Measurements from ENCODE around the gene OR2T11. TPM values are rescaled to one million over a fixed set of nuclear protein-coding genes. Genes with fewer than 3 reads are reported as not detected.

Gene OR2T11
- total RNA-seq, 1 experiment from 2014 or later = not detected

GRCh38 chr1:248599396-248599795 lies 35.5 kb downstream of the OR2T11 start:
- Histone ChIP-seq H3K4me3 (no peak overlapping the region), H2AFZ (no peak overlapping the region)

GRCh38 chr1:248597589-248597988 lies 37.3 kb downstream of the OR2T11 start, which contains the start of gene OR2T10:
Gene OR2T10, minus strand, starts transcription at chr1:248597700. Its CDS starts 3,932 bp downstream, at chr1:248593768.
- CTCF ChIA-PET = no interaction called here
- BruUV-seq (replicated peaks) = no TSS peak
- H3K27ac ChIP-seq = no peak within 1 kb of the TSS
- no peaks in the 10 kb centered on the region for H3F3A ChIP-seq (ENCODE audit: insufficient read depth, low read depth)
- intact Hi-C loops (cut with micrococcal nuclease; ENCODE audit: unreplicated experiment) = no loop called here
- TF ChIP-seq EZH2 (IDR thresholded peaks at IDR 0.05; ENCODE audit: low read depth) = no peak
- TF ChIP-seq CTCF (conservative IDR thresholded peaks at IDR 0.05) = no peak
- H3K27me3 ChIP-seq (ENCODE audit: insufficient read depth, low read depth) = no peaks in the 10 kb centered on the region
- no peak within 1 kb of the TSS for H3K4me2 ChIP-seq
- H3K9me3 ChIP-seq (ENCODE audit: insufficient read depth, low read depth) = no peaks in the 10 kb centered on the region
- DNase-seq = no peak
- H3K4me3 ChIP-seq = no peak within 1 kb of the TSS
- POLR2A ChIA-PET (ENCODE audit: unreplicated experiment) = no interaction called here
- H3K9me2 ChIP-seq (ENCODE audit: insufficient read depth) = no peaks in the 10 kb centered on the region; the same call in 1 of the 2 replicates
- no peak within 1 kb of the TSS for H2AFZ ChIP-seq
- no peaks in the 10 kb centered on the region for H3K79me2 ChIP-seq (ENCODE audit: low read depth)
- H4K20me1 ChIP-seq (ENCODE audit: insufficient read depth) = no peaks in the 10 kb centered on the region
- H3K36me3 ChIP-seq (ENCODE audit: low read depth) = no peaks in the 10 kb centered on the region
- H3K4me1 ChIP-seq (replicated peaks; ENCODE audit: insufficient read depth) = no peaks in the 10 kb centered on the region

More at GRCh38 chr1:248599396-248599795, 35.5 kb downstream of the OR2T11 start:
- intact Hi-C loops (cut with micrococcal nuclease; ENCODE audit: unreplicated experiment) = no loop called here
- no peaks in the 10 kb centered on the region for H3F3A ChIP-seq (ENCODE audit: insufficient read depth, low read depth)
- POLR2A ChIA-PET (ENCODE audit: unreplicated experiment) = no interaction called here
- CTCF ChIA-PET = no interaction called here
- H3K27me3 ChIP-seq (ENCODE audit: insufficient read depth, low read depth) = no peaks in the 10 kb centered on the region
- TF ChIP-seq EZH2 (IDR thresholded peaks at IDR 0.05; ENCODE audit: low read depth) = no peak
- TF ChIP-seq CTCF (conservative IDR thresholded peaks at IDR 0.05) = no peak
- no peaks in the 10 kb centered on the region for H3K79me2 ChIP-seq (ENCODE audit: low read depth)
- no TSS peak for BruUV-seq (replicated peaks)
- H4K20me1 ChIP-seq (ENCODE audit: insufficient read depth) = no peaks in the 10 kb centered on the region
- H3K27ac ChIP-seq = no peak overlapping the region
- no peaks in the 10 kb centered on the region for H3K9me3 ChIP-seq (ENCODE audit: insufficient read depth, low read depth)
- H3K9me2 ChIP-seq (ENCODE audit: insufficient read depth) = no peaks in the 10 kb centered on the region
- no peaks in the 10 kb centered on the region for H3K4me1 ChIP-seq (replicated peaks; ENCODE audit: insufficient read depth)
- no peak for DNase-seq
- H3K36me3 ChIP-seq (ENCODE audit: low read depth) = no peaks in the 10 kb centered on the region
- H3K4me2 ChIP-seq = no peak overlapping the region

GRCh38 chr1:248596615-248597014 lies 38.3 kb downstream of the OR2T11 start:
- Histone ChIP-seq H3K79me2 (ENCODE audit: low read depth) (no peaks in the 10 kb centered on the region), H3K4me1 (replicated peaks; ENCODE audit: insufficient read depth) (no peaks in the 10 kb centered on the region), H3F3A (ENCODE audit: insufficient read depth, low read depth) (no peaks in the 10 kb centered on the region), H3K4me2 (no peak overlapping the region), H3K27me3 (ENCODE audit: insufficient read depth, low read depth) (no peaks in the 10 kb centered on the region), H3K4me3 (no peak overlapping the region), H3K27ac (no peak overlapping the region), H2AFZ (no peak overlapping the region), H3K36me3 (ENCODE audit: low read depth) (no peaks in the 10 kb centered on the region), H3K9me3 (ENCODE audit: insufficient read depth, low read depth) (no peaks in the 10 kb centered on the region), H3K9me2 (ENCODE audit: insufficient read depth) (no peaks in the 10 kb centered on the region; the same call in 1 of the 2 replicates), H4K20me1 (ENCODE audit: insufficient read depth) (no peaks in the 10 kb centered on the region)
- ChIA-PET POLR2A (ENCODE audit: unreplicated experiment) (no interaction called here), CTCF (no interaction called here)
- no peak for DNase-seq
- BruUV-seq (replicated peaks) = no TSS peak
- intact Hi-C loops (cut with micrococcal nuclease; ENCODE audit: unreplicated experiment) = loop anchor here (1.0 kb wide), 1 partner anchor 21 kb away; no protein-coding TSS in a partner anchor
- no peak for TF ChIP-seq EZH2 (IDR thresholded peaks at IDR 0.05; ENCODE audit: low read depth)
- no peak for TF ChIP-seq CTCF (conservative IDR thresholded peaks at IDR 0.05)

All from PC-9 (cell line).